HG02571 (cell line): ENCODE results near the gene USP34.
A peak's percentile ranks its signal among the peaks of the same experiment; 100 is the strongest.
"Not testable (repeated sequence)": the region's sequence is repeated elsewhere in the genome, so short reads cannot be mapped to it uniquely, and the experiment has no call there.

Experiments
- ATAC-seq: cut with Tn5 transposase; IDR thresholded peaks from one replicate; pipeline ENCODE4 v1.9.1; 2021; ENCODE audit warnings: mild to moderate bottlenecking, moderate library complexity; ENCODE audit not compliant: unreplicated experiment

USP34 gene

GRCh38 chr2:61461404-61461803, 9.5 kb downstream of the USP34 start:
- no peak for ATAC-seq

- ATAC-seq, result no peak
Observed at GRCh38 chr2:61460163-61460562, 10.7 kb downstream of the USP34 start.

DNA sequence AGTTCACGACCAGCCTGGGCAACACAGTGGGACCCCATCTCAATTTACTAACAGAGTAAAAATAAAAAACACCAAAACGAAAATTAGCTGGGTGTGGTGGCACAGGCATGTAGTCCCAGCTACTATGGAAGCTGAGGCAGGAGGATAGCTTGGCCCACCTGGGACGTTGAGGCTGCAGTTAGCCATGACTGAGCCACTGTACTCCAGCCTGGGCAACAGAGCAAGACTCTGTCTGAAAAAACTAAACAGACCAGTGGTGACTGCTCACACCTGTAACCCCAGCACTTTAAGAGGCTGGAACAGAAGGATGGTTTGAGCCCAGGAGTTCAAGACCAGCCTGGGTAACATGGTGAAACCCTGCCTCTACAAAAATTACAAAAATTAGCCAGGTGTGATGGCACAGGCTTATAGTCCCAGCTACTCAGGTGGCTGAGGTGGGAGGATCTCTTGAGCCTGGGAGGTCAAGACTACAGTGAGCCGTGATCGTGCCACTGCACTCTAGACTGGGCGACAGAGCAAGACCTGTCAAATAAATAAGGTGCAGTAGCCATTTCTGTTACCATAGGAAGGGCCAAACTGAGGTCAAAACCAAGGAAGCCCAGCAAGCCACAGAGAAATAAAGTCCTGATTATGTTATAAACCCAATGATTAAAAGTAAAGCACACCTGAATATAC, 14.0 kb downstream of the USP34 start:
- ATAC-seq, result no peak

DNA sequence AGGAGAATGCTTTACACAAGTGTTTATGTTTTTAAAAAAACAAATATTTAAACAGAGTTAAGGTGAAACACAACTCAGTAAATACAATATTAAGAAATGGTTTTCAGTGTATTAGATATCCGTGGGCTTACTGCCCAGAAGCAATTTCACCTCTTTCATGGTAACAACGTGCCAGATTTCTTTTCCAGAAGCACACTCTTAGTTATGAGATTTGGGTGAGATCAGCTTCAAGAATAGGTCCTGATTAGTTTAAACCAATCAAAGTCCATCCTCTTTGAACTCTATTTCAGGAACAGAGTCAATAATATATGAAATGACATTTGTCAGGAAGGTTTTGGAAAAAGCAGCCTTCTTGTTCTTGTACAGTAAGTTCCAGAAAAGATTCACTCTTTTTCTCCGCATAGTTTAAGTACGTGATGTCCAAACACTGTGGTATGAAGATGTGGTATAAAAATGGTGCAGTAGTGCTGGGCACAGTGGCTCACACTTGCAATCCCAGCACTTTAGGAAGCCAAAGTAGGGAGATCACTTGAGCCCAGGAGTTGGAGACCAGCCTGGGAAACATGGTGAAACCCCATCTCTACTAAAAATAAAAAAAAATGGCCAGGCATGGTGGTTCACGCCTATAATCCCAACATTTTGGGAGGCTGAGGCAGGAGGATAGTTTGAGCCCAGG, 14.7 kb downstream of the USP34 start:
- no peak for ATAC-seq

DNA sequence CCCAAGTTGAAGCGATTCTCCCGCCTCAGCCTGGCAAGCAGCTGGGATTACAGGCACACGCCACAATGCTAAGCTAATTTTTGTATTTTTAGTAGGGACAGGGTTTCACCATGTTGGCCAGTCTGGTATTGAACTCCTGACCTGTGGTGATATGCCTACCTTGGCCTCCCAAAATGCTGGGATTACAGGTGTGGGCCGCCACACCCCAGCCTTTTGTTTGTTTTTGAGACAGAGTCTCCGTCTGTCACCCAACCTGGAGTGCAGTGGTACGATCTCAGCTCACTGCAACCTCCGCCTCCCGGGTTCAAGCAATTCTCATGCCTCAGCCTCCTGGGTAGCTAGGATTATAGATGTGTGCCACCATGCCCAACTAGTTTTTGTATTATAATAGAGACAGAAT, 15.9 kb downstream of the USP34 start:
- ATAC-seq, result not testable (repeated sequence)

- ATAC-seq, result no peak
Observed at GRCh38 chr2:61454383-61454782, 16.5 kb downstream of the USP34 start.

DNA sequence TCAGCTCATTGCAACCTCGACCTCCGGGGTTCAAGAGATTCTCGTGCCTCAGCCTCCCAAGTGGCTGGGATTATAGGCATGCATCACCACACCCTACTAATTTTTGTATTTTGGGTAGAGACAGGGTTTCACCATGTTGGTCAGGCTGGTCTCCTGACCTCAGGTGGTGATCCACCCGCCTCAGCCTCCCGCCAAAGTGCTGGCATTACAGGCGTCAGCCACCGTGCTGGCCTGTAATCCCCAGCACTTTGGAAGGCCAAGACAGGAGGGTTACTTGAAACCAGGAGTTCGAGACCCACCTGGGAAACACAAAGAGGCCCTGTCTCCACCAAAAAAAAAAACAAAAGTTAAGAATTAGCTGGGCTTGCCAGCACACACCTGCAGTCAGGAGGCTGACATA, 18.5 kb downstream of the USP34 start:
- ATAC-seq, result no peak

GRCh38 chr2:61451178-61451577, 19.7 kb downstream of the USP34 start:
- ATAC-seq, result no peak

DNA sequence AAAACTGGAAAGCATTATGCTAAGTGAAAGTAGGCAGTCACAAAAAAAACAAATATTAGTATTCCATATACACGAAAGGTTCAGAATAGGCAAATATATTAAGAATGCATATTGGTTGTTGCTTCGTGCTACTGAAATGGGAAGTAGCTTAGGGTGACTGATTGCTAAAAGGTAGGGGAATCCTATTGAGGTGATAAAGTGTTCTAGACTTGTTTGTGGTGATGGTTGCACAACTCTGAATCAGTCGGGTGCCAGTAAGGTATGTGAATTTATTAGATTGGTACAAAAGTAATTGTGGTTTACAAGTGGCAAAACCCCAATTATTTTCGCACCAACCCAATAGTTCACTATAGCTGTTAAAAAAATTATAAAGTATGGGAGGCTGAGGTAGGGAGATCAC, 20.7 kb downstream of the USP34 start:
- ATAC-seq, result no peak

GRCh38 chr2:61448229-61448628, 22.7 kb downstream of the USP34 start:
- ATAC-seq, result no peak

- ATAC-seq, result not testable (repeated sequence)
Observed at GRCh38 chr2:61446971-61447370, 23.9 kb downstream of the USP34 start.

GRCh38 chr2:61443342-61444041, 27.4 kb downstream of the USP34 start:
- ATAC-seq, result peak; percentile 67

DNA sequence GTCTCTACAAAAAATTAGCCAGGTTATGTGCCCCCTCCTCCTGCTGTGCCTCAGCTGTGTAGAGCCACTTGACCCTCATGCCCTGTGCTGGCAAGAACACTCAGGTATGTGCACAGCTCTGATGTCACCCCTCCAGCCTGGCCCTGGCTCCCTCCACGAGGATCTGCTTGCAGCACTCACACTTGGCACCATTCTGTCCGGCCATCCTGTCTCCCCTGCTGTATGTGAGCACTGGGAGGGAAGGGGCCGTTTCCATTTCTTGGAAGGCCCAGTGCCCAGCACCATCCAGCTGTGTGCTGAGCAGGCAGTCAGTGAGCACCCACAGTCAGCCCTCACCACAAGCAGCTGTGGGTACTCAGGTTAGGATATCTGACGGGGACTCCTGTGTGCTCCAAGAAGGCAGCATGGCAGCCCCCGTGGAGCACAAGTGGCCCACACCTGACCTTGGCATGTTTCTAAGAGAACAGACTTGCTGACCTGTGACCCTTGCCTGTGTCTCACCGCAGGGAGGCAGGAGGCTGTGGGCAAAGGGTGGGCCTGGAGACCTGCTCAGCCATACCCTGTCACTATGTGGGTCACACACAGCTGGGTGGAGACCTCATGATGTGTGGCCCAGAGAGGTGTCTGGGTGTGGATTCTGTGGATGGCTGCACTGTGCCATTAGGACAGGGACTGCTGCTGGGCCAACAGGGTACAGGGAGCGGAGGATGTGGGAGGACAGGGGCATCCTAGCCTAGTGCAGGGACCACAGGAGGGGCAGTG, 31.5 kb downstream of the USP34 start:
- no peak for ATAC-seq

DNA sequence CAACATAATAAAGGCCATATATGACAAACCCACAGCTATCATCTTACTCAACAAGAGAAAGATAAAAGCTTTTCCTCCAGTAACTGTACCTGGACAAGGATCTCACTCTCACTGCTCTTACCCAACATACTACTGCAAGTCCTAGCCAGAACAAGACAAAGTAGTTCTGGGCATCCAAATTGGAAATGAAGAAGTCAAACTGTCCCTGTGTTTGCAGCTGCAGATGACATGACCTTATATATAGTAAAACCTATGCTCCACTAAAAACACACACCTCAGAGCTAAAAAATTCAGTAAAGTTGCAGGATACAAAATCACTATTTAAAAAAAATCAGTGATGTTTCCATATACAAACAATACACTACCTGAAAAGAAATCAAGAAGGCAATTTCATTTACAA, 32.2 kb downstream of the USP34 start:
- no peak for ATAC-seq

- ATAC-seq, result no peak
Observed at GRCh38 chr2:61437170-61437569, 33.7 kb downstream of the USP34 start.

DNA sequence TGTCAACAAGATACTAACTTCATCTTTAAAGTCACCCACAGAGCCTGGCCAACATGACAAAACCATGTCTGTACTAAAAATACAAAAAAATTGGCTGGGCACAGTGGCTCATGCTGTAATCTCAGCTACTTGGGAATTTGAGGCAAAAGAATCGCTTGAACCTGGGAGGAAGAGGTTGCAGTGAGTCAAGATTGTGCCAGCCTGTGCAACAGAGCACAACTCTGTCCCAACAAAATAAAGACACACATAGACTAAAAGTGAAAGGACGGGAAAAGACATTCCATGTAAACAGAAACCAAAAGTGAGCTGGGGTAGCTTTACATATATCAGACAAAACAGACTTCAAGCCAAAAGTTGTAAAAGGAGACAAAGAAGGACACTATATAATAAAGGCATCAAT, 34.8 kb downstream of the USP34 start:
- ATAC-seq, result no peak

- ATAC-seq, result no peak
Observed at GRCh38 chr2:61435291-61435690, 35.6 kb downstream of the USP34 start.

- no peak for ATAC-seq
Observed at GRCh38 chr2:61434314-61434713, 36.6 kb downstream of the USP34 start.

DNA sequence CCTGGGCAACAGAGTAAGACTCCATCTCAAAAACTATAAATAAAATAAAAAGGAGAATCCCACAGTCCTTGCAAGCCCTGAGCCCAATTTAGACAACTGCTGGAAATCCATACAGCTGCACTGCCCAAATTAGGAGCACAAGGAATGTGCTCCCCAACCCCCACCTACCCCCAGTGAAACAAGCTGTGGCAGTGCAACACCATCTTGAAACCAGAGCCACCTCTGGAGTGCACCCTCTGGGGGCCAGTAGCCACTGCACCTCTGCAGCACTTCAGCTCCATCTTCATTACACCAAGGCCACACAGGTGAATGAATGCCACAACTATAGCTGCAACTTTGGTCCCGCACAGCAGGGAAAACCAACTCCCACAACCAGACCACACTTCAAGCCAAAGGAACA, 37.3 kb downstream of the USP34 start:
- no peak for ATAC-seq

DNA sequence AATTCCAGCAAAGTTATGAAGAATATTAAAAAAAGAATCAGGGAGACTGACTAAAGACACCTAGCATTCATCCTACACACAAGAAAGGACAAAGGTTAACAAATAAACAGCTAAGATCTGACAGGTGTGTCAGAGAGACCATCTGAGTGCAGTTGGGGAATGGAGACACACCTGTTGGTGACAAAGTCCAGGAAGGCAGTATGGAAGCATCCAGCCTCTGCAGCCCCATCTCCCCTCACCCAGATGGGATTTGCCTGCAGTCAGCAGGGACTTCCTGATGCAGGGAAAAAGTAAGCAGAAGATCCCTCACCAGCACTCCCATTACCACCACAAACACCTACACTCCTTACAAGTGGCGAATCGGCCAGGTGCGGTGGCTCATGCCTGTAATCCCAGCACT, 37.9 kb downstream of the USP34 start:
- no peak for ATAC-seq

DNA sequence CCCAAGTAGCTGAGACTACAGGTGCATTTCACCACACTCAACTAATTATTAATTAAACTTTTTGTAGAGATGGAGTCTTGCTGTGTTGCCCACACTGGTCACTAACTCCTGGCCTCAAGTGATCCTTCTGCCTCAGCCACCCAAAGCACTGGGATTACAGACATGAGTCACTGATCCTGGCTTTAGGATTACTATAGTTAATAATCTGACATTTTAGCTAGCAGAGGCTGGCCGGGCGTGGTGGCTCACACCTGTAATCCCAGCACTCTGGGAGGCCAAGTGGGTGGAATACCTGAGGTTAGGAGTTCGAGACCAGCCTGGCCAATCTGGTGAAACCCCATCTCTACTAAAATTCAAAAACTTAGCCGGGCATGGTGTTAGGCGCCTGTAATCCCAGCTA, 39.5 kb downstream of the USP34 start:
- no peak for ATAC-seq
